B cell (primary cell): ENCODE measurements around the gene TRMT112. TPM values are rescaled to one million over a fixed set of nuclear protein-coding genes. Genes with fewer than 3 reads are reported as not detected.

ENCODE experiments used
- ATAC-seq: fragments of 200-7000 bp; cut with Tn5 transposase; one replicate; pipeline ENCODE4 v1.10.0; 2021; ENCODE audit warnings: low read depth, mild to moderate bottlenecking, moderate number of reproducible peaks, moderate library complexity
- CTCF ChIA-PET: fragments of 350-600 bp; sonication (Branson Sonifier 250); formaldehyde crosslinking; loops from one replicate; lab custom pipeline; 2021; ENCODE audit warnings: antibody characterized with exemption, inconsistent platforms; lab: Charles Lee
- POLR2A ChIA-PET: fragments of 350-600 bp; sonication (Branson Sonifier 250); formaldehyde crosslinking; loops from one replicate; lab custom pipeline; 2021; ENCODE audit warnings: antibody characterized with exemption; lab: Charles Lee
- DNase-seq: peaks from one replicate; pipeline ENCODE4 v3.0.0; 2013
- H2AFZ ChIP-seq: 2 replicates; pipeline ENCODE4 v1.6.1; 2012; ENCODE audit warnings: mild to moderate bottlenecking, low read depth, low read length; ENCODE audit not compliant: insufficient read depth, poor library complexity, severe bottlenecking
- H3K27ac ChIP-seq, 2 donors: 1 replicate in 1 of 2; 2 replicates in 1 of 2; pipeline ENCODE4 v1.5.1; 2012 to 2013; ENCODE audit warnings: low read length in 2 of 2, mild to moderate bottlenecking in 2 of 2, moderate library complexity in 1 of 2
- H3K27me3 ChIP-seq, 4 experiments: fragments of 200-600 bp in 1 of 4; sonication (generic) in 1 of 4; replicated peaks in 1 of 4; 1 replicate in 2 of 4; 2 replicates in 2 of 4; pipeline versions ENCODE4 v1.6.1 to v1.7.0; 2013 to 2016; ENCODE audit warnings: low read length in 3 of 4, mild to moderate bottlenecking in 2 of 4, mixed read lengths in 1 of 4, moderate library complexity in 1 of 4; ENCODE audit not compliant: insufficient read depth in 4 of 4, control insufficient read depth in 3 of 4; ENCODE audit errors: control extremely low read depth in 1 of 4
- H3K36me3 ChIP-seq, 2 experiments: replicated peaks in 1 of 2; 1 replicate in 1 of 2; 2 replicates in 1 of 2; pipeline versions ENCODE4 v1.6.1 to v1.7.1; 2013; ENCODE audit warnings: low read length in 1 of 2; ENCODE audit not compliant: insufficient read depth in 2 of 2, control insufficient read depth in 1 of 2; ENCODE audit errors: control extremely low read depth in 1 of 2, extremely low read depth in 1 of 2
- H3K4me1 ChIP-seq, 2 donors: fragments of 200-600 bp in 1 of 2; sonication (generic) in 1 of 2; 1 replicate in 1 of 2; 2 replicates in 1 of 2; pipeline versions ENCODE4 v1.5.1 to v1.6.1; 2013 to 2017; ENCODE audit warnings: low read length in 2 of 2; ENCODE audit not compliant: control insufficient read depth in 2 of 2, insufficient read depth in 2 of 2
- H3K4me2 ChIP-seq: replicated peaks from 2 replicates; pipeline ENCODE3; 2012; ENCODE audit warnings: mild to moderate bottlenecking, low read depth, low read length; ENCODE audit not compliant: poor library complexity, severe bottlenecking
- H3K4me3 ChIP-seq, 5 experiments: fragments of 200-600 bp in 1 of 5; sonication (generic) in 1 of 5; 1 replicate in 3 of 5; 2 replicates in 2 of 5; pipeline versions ENCODE4 v1.5.1 to v1.7.0; 2011 to 2016; ENCODE audit warnings: low read length in 4 of 5, mild to moderate bottlenecking in 4 of 5, low read depth in 2 of 5, control low read depth in 1 of 5, moderate library complexity in 1 of 5; ENCODE audit not compliant: insufficient read depth in 1 of 5; ENCODE audit errors: control extremely low read depth in 1 of 5, extremely low read depth in 1 of 5
- H3K79me2 ChIP-seq: fragments of 200-600 bp; sonication (generic); one replicate; pipeline ENCODE4 v1.6.0; 2016; ENCODE audit warnings: low read length; ENCODE audit not compliant: control insufficient read depth, insufficient read depth
- H3K9ac ChIP-seq: fragments of 200-600 bp; sonication (generic); 2 replicates; pipeline ENCODE4 v1.6.1; 2017; ENCODE audit warnings: mild to moderate bottlenecking, low read length, moderate library complexity
- H3K9me3 ChIP-seq, 3 donors: one replicate each; pipeline versions ENCODE4 v1.6.1 to v1.7.1; 2013; ENCODE audit warnings: low read length in 2 of 3; ENCODE audit not compliant: control insufficient read depth in 2 of 3, insufficient read depth in 1 of 3; ENCODE audit errors: control extremely low read depth in 1 of 3
- H4K20me1 ChIP-seq: 2 replicates; pipeline ENCODE4 v1.6.0; 2012; ENCODE audit warnings: mild to moderate bottlenecking, low read length; ENCODE audit not compliant: insufficient read depth, control insufficient read depth, poor library complexity, severe bottlenecking
- H3K27ac Mint-ChIP-seq: one replicate; pipeline ENCODE4 v1.8.0; 2021; ENCODE audit warnings: mixed read lengths
- H3K27me3 Mint-ChIP-seq: one replicate; pipeline ENCODE4 v1.8.0; 2021; ENCODE audit warnings: mixed read lengths
- H3K4me1 Mint-ChIP-seq: one replicate; pipeline ENCODE4 v1.8.0; 2021; ENCODE audit warnings: mixed read lengths
- H3K4me3 Mint-ChIP-seq: one replicate; pipeline ENCODE4 v1.8.0; 2021; ENCODE audit warnings: mixed read lengths
- H3K9me3 Mint-ChIP-seq: one replicate; pipeline ENCODE4 v1.8.0; 2022; ENCODE audit warnings: mixed read lengths; ENCODE audit not compliant: insufficient read depth
- CTCF ChIP-seq: fragments of 200-600 bp; IDR thresholded peaks from one replicate; pipeline ENCODE4 v1.8.0; 2022; ENCODE audit warnings: antibody characterized with exemption, mild to moderate bottlenecking
- EZH2 ChIP-seq: IDR thresholded peaks from 2 replicates; pipeline ENCODE4 v1.6.1; 2012; ENCODE audit warnings: borderline replicate concordance, low read depth, mild to moderate bottlenecking, moderate library complexity, low read length; ENCODE audit not compliant: insufficient read depth, poor library complexity, severe bottlenecking
- WGBS: methylation state at CpG from one replicate; pipeline ENCODE4 v1.1.5; 2013; ENCODE audit warnings: missing lambda C conversion rate; ENCODE audit not compliant: insufficient coverage; 5-methylcytosine and 5-hydroxymethylcytosine counted together
- intact Hi-C: fragments of 100-400 bp; cut with micrococcal nuclease; formaldehyde crosslinking; loops from one replicate; pipeline ENCODE4 v1.10.0; 2022
- polyA plus RNA-seq: library from polyadenylated mRNA; depleted of rRNA; stranded (reverse); fragments of >200 nt; gene quantifications from 2 replicates; pipeline ENCODE4 v1.2.3, GENCODE V29; 2012
- total RNA-seq, 2 donors: library from RNA; stranded (reverse); fragments of 120-200 nt in 1 of 2; gene quantifications; 1 replicate in 1 of 2; 2 replicates in 1 of 2; pipeline versions ENCODE4 v1.2.3 to v1.2.4, GENCODE V29; 2013 to 2022

TRMT112 gene
- total and polyA plus RNA-seq, 2 donors (not counting 1 experiment from before 2014, with no cell fraction given), result 133 to 231 TPM

GRCh38 chr11:64357446-64357845 is 40.1 kb upstream of the TRMT112 start:
- Mint-ChIP-seq H3K27me3 (no peaks in the 10 kb centered on the region), H3K9me3 (no peaks in the 10 kb centered on the region), H3K27ac (no peak overlapping the region), H3K4me1 (peaks cover 41% of the 10 kb centered on the region), H3K4me3 (no peak overlapping the region)
- Histone ChIP-seq H3K4me3 (no peak overlapping the region), H3K79me2 (peaks cover 11% of the 10 kb centered on the region), H3K9ac (no peak overlapping the region), H3K36me3 (peaks cover 0 to 22% of the 10 kb centered on the region in 2 experiments), H4K20me1 (peaks cover 45% of the 10 kb centered on the region), H3K4me1 (peaks cover 27 to 52% of the 10 kb centered on the region in 2 donors), H3K4me2 (no peak overlapping the region), H3K9me3 (no peaks in the 10 kb centered on the region), H3K27me3 (no peaks in the 10 kb centered on the region), H3K27ac (no peak overlapping the region), H2AFZ (no peak overlapping the region)
- CTCF ChIA-PET, result interaction anchor here (1.3 to 10.2 kb wide), 4 partner anchors 26 to 153 kb away, joined by 4 to 188 read pairs (median 8); partner anchors contain the start of genes ESRRA, PRDX5 and TRMT112
- ATAC-seq (no peak), DNase-seq (no peak)
- POLR2A ChIA-PET, result interaction anchor here (1.0 kb wide), 1 partner anchor 40 kb away, joined by 3 read pairs; the partner anchor contains the start of genes PRDX5 and TRMT112
- intact Hi-C loops, result loop anchor here (5.0 kb wide), 1 partner anchor 90 kb away; no protein-coding TSS in a partner anchor
- no peak for TF ChIP-seq CTCF
- no peak for TF ChIP-seq EZH2
- 90% methylated on average over 5 of the region's 6 CpGs for WGBS
